ENCODE results near the gene NACC1.

DNA sequence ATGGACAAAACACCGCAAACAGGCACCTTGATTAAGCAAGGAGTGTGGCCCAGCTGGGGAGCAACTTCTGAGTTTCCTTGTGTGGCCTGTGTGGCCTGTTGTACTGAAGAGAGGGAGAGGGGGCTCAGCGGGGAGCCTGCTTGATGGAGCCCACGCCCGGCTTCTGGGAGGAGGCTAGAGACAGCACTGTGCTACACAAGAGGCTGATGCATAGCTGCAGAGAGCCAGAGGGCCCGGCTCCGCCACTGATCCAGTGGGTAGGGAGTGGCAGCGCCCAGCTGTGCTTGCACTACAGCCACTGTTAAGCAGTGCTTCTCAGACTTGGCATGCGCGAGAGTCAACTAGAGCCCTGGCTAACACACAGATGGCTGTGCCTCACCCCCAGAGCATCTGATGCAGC, 34.4 kb upstream of the NACC1 start:
- TF ChIP-seq CTCF (IDR thresholded peaks at IDR 0.05), result no peak
- no peak for TF ChIP-seq EZH2phosphoT487 (IDR thresholded peaks at IDR 0.05)

Measured in neural progenitor cell (in vitro differentiated cells).